Endothelial cell of umbilical vein (primary cell): ENCODE measurements around the gene DNM2. TPM values are rescaled to one million over a fixed set of nuclear protein-coding genes. Genes with fewer than 3 reads are reported as not detected.

ENCODE experiments used
- BruUV-seq: library from RNA; stranded (reverse); fragments of 400-500 nt; replicated peaks from 2 replicates; lab custom pipeline; 2021; lab: Mats Ljungman, UMichigan
- CTCF ChIA-PET: fragments of 300-600, 350-600 bp; sonication (Branson Sonifier 250); formaldehyde crosslinking; loops from one replicate; lab custom pipeline; 2021; ENCODE audit warnings: antibody characterized with exemption, inconsistent platforms; lab: Charles Lee
- POLR2A ChIA-PET: fragments of 300-600, 350-600 bp; sonication (Branson Sonifier 250); formaldehyde crosslinking; loops from one replicate; lab custom pipeline; 2021; ENCODE audit warnings: antibody characterized with exemption, inconsistent platforms; lab: Charles Lee
- DNase-seq: peaks from one replicate; pipeline ENCODE4 v3.0.0-alpha.2; 2011; ENCODE audit warnings: low read depth, low spot score
- FAIRE-seq: peaks from 2 replicates; lab custom pipeline; 2011; peaks lifted over from hg19 to GRCh38; lab: Jason Lieb, UNC
- H2AFZ ChIP-seq: 2 replicates; pipeline ENCODE4 v1.6.0; 2012; ENCODE audit warnings: low read depth, low read length, control low read depth, inconsistent platforms
- H3K27ac ChIP-seq: 2 replicates; pipeline ENCODE4 v1.5.1; 2011; ENCODE audit warnings: low read depth, mild to moderate bottlenecking, control low read depth, low read length, moderate library complexity; ENCODE audit not compliant: insufficient read depth
- H3K27me3 ChIP-seq, 2 experiments: 2 replicates each; pipeline versions ENCODE4 v1.6.0 to v1.6.1; 2011; ENCODE audit warnings: low read length in 2 of 2, mixed read lengths in 1 of 2; ENCODE audit not compliant: control insufficient read depth in 2 of 2, insufficient read depth in 2 of 2
- H3K36me3 ChIP-seq, 2 experiments: 2 replicates in 1 of 2; 3 replicates in 1 of 2; pipeline ENCODE4 v1.5.1; 2011; ENCODE audit warnings: low read length in 2 of 2, mild to moderate bottlenecking in 1 of 2, moderate library complexity in 1 of 2; ENCODE audit not compliant: control insufficient read depth in 2 of 2, insufficient read depth in 2 of 2; ENCODE audit errors: extremely low read depth in 1 of 2
- H3K4me1 ChIP-seq: 3 replicates; pipeline ENCODE4 v1.5.1; 2011; ENCODE audit warnings: mild to moderate bottlenecking, low read length; ENCODE audit not compliant: control insufficient read depth, insufficient read depth; ENCODE audit errors: extremely low read depth
- H3K4me2 ChIP-seq: 2 replicates; pipeline ENCODE4 v1.6.1; 2011; ENCODE audit warnings: low read length, control low read depth, mixed read lengths; ENCODE audit not compliant: insufficient read depth
- H3K4me3 ChIP-seq, 3 experiments: fragments of 200-600 bp in 1 of 3; sonication (generic), shearing (Covaris generic) in 1 of 3; replicated peaks in 1 of 3; 2 replicates each; pipeline ENCODE4 v1.5.1; 2011 to 2016; ENCODE audit warnings: control low read depth in 3 of 3, low read length in 3 of 3, mild to moderate bottlenecking in 2 of 3, inconsistent platforms in 1 of 3, low read depth in 1 of 3, moderate library complexity in 1 of 3; ENCODE audit not compliant: insufficient read depth in 1 of 3
- H3K79me2 ChIP-seq: 2 replicates; pipeline ENCODE4 v1.6.0; 2012; ENCODE audit warnings: low read length, inconsistent platforms; ENCODE audit not compliant: control insufficient read depth, insufficient read depth
- H3K9ac ChIP-seq: replicated peaks from 2 replicates; pipeline ENCODE3; 2011; ENCODE audit warnings: low read length, control low read depth; ENCODE audit not compliant: insufficient read depth; ENCODE audit errors: extremely low read depth
- H3K9me1 ChIP-seq: replicated peaks from 3 replicates; pipeline ENCODE4 v1.6.0; 2011; ENCODE audit warnings: mild to moderate bottlenecking, low read length; ENCODE audit not compliant: control insufficient read depth, insufficient read depth; ENCODE audit errors: extremely low read depth
- H3K9me3 ChIP-seq: replicated peaks from 2 replicates; pipeline ENCODE4 v1.5.1; 2012; ENCODE audit warnings: low read length, inconsistent platforms; ENCODE audit not compliant: control insufficient read depth, insufficient read depth
- H4K20me1 ChIP-seq: replicated peaks from 2 replicates; pipeline ENCODE3; 2011; ENCODE audit warnings: mild to moderate bottlenecking, low read length; ENCODE audit not compliant: control insufficient read depth, insufficient read depth; ENCODE audit errors: extremely low read depth
- EZH2 ChIP-seq: IDR thresholded peaks from 2 replicates; pipeline ENCODE4 v1.6.1; 2012; ENCODE audit warnings: borderline replicate concordance, low read depth, mild to moderate bottlenecking, moderate library complexity, low read length, inconsistent platforms; ENCODE audit not compliant: severe bottlenecking
- GATA2 ChIP-seq: IDR thresholded peaks from 2 replicates; pipeline ENCODE4 v1.7.0; 2011; ENCODE audit warnings: low read depth, mild to moderate bottlenecking, moderate library complexity, mixed read lengths, low read length; ENCODE audit not compliant: insufficient read length, insufficient read depth
- JUN ChIP-seq: IDR thresholded peaks from 2 replicates; pipeline ENCODE4 v1.6.1; 2011; ENCODE audit warnings: borderline replicate concordance, low read depth; ENCODE audit not compliant: insufficient read length, insufficient read depth
- POLR2A ChIP-seq: IDR thresholded peaks from 2 replicates; pipeline ENCODE4 v1.6.1; 2012; ENCODE audit warnings: low read depth, mild to moderate bottlenecking, control low read depth, low read length
- POLR2AphosphoS5 ChIP-seq: IDR thresholded peaks from 2 replicates; pipeline ENCODE4 v1.6.1; 2012; ENCODE audit warnings: low read depth, mild to moderate bottlenecking, control low read depth, low read length, moderate library complexity; ENCODE audit not compliant: insufficient read depth
- dilution Hi-C: fragments of 300-500 bp; cut with MboI; formaldehyde crosslinking; loops from one replicate; pipeline ENCODE4 v1.15.0; 2019; ENCODE audit warnings: low sequenced_read_pairs; ENCODE audit not compliant: extremely low pct_ligation_motif_present
- intact Hi-C: fragments of 100-400 bp; cut with micrococcal nuclease; formaldehyde crosslinking; loops from one replicate; pipeline ENCODE4 v1.10.0; 2022
- polyA plus RNA-seq, 4 experiments: library from polyadenylated mRNA; depleted of rRNA in 3 of 4; stranded (reverse) in 3 of 4; unstranded in 1 of 4; fragments of >200 nt; gene quantifications; 2 replicates each; pipeline versions ENCODE4 v1.2.1 to v1.2.3, GENCODE V29; 2011 to 2012; ENCODE audit warnings: missing spikeins in 1 of 4
- total RNA-seq: library from RNA; stranded (reverse); gene quantifications from 2 replicates; pipeline ENCODE4 v1.2.3, GENCODE V29; 2021
- TF ChIP-seq, protein P1 (sequence below): IDR thresholded peaks from 2 replicates; pipeline ENCODE4 v1.6.1; 2011; ENCODE audit not compliant: insufficient read depth, insufficient read length
- TF ChIP-seq, protein P2 (sequence below), 2 donors: IDR thresholded peaks; 1 replicate in 1 of 2; 2 replicates in 1 of 2; pipeline ENCODE4 v1.5.1; 2011; ENCODE audit warnings: low read length in 2 of 2, mild to moderate bottlenecking in 2 of 2, moderate library complexity in 2 of 2, control low read depth in 1 of 2, inconsistent platforms in 1 of 2, low read depth in 1 of 2; ENCODE audit not compliant: insufficient read depth in 1 of 2; ENCODE audit errors: extremely low read depth in 1 of 2

DNM2 gene
- total and polyA plus RNA-seq, 2 donors (not counting 3 experiments of a cell fraction or from before 2014, with no cell fraction given): 81.8 to 175 TPM

GRCh38 chr19:10747271-10747670, 29.4 kb downstream of the DNM2 start:
- Histone ChIP-seq H3K4me2 (no peak overlapping the region), H3K36me3 (no peaks in the 10 kb centered on the region), H3K9ac (no peak overlapping the region), H3K4me3 (no peak overlapping the region), H3K9me1 (no peaks in the 10 kb centered on the region), H3K9me3 (no peaks in the 10 kb centered on the region), H3K79me2 (peaks cover 85% of the 10 kb centered on the region), H2AFZ (no peak overlapping the region), H3K27me3 (no peaks in the 10 kb centered on the region), H3K27ac (no peak overlapping the region), H4K20me1 (no peaks in the 10 kb centered on the region), H3K4me1 (peaks cover 30% of the 10 kb centered on the region)
- intact Hi-C loops (no loop called here), dilution Hi-C loops (no loop called here)
- no peak for TF ChIP-seq POLR2AphosphoS5
- TF ChIP-seq JUN: no peak
- TF ChIP-seq, protein P1, sequence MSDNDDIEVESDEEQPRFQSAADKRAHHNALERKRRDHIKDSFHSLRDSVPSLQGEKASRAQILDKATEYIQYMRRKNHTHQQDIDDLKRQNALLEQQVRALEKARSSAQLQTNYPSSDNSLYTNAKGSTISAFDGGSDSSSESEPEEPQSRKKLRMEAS: no peak
- TF ChIP-seq GATA2: no peak
- TF ChIP-seq EZH2: no peak
- no peak for TF ChIP-seq POLR2A
- TF ChIP-seq, protein P2, sequence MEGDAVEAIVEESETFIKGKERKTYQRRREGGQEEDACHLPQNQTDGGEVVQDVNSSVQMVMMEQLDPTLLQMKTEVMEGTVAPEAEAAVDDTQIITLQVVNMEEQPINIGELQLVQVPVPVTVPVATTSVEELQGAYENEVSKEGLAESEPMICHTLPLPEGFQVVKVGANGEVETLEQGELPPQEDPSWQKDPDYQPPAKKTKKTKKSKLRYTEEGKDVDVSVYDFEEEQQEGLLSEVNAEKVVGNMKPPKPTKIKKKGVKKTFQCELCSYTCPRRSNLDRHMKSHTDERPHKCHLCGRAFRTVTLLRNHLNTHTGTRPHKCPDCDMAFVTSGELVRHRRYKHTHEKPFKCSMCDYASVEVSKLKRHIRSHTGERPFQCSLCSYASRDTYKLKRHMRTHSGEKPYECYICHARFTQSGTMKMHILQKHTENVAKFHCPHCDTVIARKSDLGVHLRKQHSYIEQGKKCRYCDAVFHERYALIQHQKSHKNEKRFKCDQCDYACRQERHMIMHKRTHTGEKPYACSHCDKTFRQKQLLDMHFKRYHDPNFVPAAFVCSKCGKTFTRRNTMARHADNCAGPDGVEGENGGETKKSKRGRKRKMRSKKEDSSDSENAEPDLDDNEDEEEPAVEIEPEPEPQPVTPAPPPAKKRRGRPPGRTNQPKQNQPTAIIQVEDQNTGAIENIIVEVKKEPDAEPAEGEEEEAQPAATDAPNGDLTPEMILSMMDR (IDR thresholded peaks at IDR 0.05; ENCODE audit: extremely low read depth in 1 of 2, insufficient read depth in 1 of 2, low read depth in 1 of 2, low read length in 2 of 2): no peak
- ChIA-PET CTCF (no interaction called here), POLR2A (no interaction called here)
- FAIRE-seq (no peak), DNase-seq (no peak)
- BruUV-seq: no TSS peak
